ENCODE data around the gene BRSK2. TPM values are rescaled to one million over a fixed set of nuclear protein-coding genes. Genes with fewer than 3 reads are reported as not detected.

The BRSK2 gene
- total RNA-seq, 3 donors from 2014 or later, result 0.15 to 0.80 (median 0.66) TPM

DNA sequence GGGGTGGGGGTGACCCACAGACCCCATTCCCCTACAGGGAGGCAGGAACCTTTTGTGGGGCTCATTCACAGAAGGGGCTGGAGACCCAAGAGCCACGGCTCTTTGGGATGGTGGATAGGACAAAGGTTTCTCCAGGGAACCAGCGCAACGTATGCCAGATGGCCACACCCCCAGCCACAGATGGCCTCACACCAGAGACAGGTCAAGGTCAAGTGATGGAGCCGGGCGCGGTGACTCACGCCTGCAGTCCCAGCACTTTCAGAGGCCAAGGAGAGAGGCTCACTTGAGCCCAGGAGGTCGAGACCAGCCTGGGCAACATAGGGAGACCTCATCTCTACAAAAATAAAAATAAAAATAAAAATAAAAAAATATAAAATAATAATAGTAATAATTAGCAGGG is 17.1 kb upstream of the BRSK2 start:
- intact Hi-C loops (cut with DNase I; ENCODE audit: low total_unique reads), result no loop called here
- Histone ChIP-seq H3K4me1 (no peaks in the 10 kb centered on the region), H3K4me3 (no peak overlapping the region), H3K27me3 (peaks cover 0 to 22% of the 10 kb centered on the region in 2 donors), H3K9me3 (no peaks in the 10 kb centered on the region), H3K27ac (no peak overlapping the region), H3K36me3 (no peaks in the 10 kb centered on the region)
- TF ChIP-seq, protein P1, sequence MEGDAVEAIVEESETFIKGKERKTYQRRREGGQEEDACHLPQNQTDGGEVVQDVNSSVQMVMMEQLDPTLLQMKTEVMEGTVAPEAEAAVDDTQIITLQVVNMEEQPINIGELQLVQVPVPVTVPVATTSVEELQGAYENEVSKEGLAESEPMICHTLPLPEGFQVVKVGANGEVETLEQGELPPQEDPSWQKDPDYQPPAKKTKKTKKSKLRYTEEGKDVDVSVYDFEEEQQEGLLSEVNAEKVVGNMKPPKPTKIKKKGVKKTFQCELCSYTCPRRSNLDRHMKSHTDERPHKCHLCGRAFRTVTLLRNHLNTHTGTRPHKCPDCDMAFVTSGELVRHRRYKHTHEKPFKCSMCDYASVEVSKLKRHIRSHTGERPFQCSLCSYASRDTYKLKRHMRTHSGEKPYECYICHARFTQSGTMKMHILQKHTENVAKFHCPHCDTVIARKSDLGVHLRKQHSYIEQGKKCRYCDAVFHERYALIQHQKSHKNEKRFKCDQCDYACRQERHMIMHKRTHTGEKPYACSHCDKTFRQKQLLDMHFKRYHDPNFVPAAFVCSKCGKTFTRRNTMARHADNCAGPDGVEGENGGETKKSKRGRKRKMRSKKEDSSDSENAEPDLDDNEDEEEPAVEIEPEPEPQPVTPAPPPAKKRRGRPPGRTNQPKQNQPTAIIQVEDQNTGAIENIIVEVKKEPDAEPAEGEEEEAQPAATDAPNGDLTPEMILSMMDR (IDR thresholded peaks at IDR 0.05), result no peak
- no peak for TF ChIP-seq POLR2A (IDR thresholded peaks at IDR 0.05)
- TF ChIP-seq POLR2AphosphoS5 (IDR thresholded peaks at IDR 0.05), result no peak
- no peak for DNase-seq (ENCODE audit: low spot score in 2 of 2)

DNA sequence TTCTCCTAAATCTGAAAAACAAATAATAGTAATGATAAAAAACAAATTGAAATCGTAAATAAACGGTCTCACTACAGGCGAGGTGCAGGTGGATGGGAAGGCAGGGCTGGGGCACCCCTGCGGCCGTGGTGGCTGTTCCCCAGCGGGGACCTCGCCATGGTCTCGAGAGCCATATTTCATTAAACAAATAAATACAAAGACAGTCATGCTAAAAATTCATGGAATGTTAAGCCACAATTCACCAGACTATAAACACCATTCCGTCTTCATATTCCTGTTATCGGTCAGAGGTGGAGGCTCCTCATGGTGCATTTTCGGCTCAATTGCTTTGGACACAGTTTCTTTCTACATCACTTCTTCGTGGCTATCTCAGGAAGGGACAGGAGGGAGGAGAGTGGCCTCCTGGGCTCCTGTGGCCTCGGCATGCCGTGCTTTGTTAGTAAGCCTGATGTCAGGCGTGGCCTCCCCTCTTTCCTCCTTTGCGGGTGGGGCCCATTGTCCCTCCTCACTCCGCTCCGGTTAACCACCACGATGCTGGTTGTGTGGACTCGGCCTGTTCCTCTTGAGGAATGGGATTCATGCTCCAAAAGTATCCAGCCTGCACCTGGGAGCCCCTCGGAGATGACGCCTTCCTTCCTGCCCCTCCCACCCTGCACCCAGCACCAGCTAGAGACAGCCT is 16.1 kb upstream of the BRSK2 start:
- H3K9me3 ChIP-seq, result no peaks in the 10 kb centered on the region
- TF ChIP-seq, protein P1 (IDR thresholded peaks at IDR 0.05), result no peak
- TF ChIP-seq POLR2A (IDR thresholded peaks at IDR 0.05) (no peak), POLR2AphosphoS5 (IDR thresholded peaks at IDR 0.05) (no peak)
- intact Hi-C loops (cut with DNase I; ENCODE audit: low total_unique reads), result no loop called here
- H3K4me3 ChIP-seq, result no peak overlapping the region
- peaks cover 0 to 22% of the 10 kb centered on the region in 2 donors for H3K27me3 ChIP-seq
- H3K4me1 ChIP-seq, result no peaks in the 10 kb centered on the region
- H3K27ac ChIP-seq, result no peak overlapping the region
- DNase-seq (ENCODE audit: low spot score in 2 of 2), result no peak
- no peaks in the 10 kb centered on the region for H3K36me3 ChIP-seq

DNA sequence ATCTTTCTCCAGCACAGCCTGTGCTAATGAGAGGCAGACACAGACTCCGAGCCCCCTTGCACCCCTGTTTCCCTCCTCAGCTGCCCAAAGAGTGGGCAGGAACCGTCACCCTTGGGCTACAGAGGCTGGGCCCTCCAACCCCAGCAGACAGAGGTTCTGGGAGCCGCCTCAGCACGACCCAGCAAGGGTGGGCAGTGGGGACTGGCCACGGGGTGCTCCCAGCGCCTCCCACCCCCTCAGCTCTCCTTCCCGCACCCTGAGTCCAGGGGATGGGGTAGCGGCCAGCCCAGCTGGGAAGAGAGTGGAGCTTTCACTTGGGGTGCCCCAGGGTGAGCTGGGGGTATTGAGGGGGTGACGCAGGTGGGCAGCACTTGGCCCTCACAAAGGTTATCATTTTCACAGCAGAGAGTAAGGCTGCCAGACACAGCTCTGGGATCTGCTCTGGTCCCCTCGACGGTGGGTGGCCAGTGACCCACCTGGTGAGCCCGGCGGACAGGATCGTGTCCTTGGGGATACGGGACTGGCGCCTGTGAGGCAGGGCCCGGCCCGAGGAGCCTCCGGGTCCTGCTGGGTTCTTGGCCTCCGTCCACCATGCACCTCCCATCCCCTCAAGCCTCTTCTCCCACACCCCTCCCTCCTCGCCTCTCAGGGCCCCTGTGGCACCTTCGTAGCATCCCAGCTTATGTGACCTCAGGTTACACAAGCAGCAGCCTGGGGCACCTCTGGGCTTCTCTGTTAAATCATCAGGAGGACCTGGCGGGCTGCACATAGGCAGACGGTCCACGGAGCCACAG is 14.4 kb upstream of the BRSK2 start:
- H3K9me3 ChIP-seq, result no peaks in the 10 kb centered on the region
- H3K27ac ChIP-seq, result no peak overlapping the region
- no peak overlapping the region for H3K4me3 ChIP-seq
- DNase-seq (ENCODE audit: low spot score in 2 of 2), result no peak
- TF ChIP-seq POLR2A (IDR thresholded peaks at IDR 0.05) (no peak), POLR2AphosphoS5 (IDR thresholded peaks at IDR 0.05) (no peak)
- TF ChIP-seq, protein P1 (IDR thresholded peaks at IDR 0.05), result no peak
- intact Hi-C loops (cut with DNase I; ENCODE audit: low total_unique reads), result no loop called here
- H3K27me3 ChIP-seq, result peaks cover 0 to 8% of the 10 kb centered on the region in 2 donors
- no peaks in the 10 kb centered on the region for H3K4me1 ChIP-seq
- H3K36me3 ChIP-seq, result no peaks in the 10 kb centered on the region

GRCh38 chr11:1375955-1376258 is 13.8 kb upstream of the BRSK2 start:
- Histone ChIP-seq H3K27ac (no peak overlapping the region), H3K4me1 (no peaks in the 10 kb centered on the region), H3K9me3 (no peaks in the 10 kb centered on the region), H3K36me3 (no peaks in the 10 kb centered on the region), H3K27me3 (peaks cover 0 to 2% of the 10 kb centered on the region in 2 donors), H3K4me3 (no peak overlapping the region)
- TF ChIP-seq, protein P1 (IDR thresholded peaks at IDR 0.05), result no peak
- TF ChIP-seq POLR2AphosphoS5 (IDR thresholded peaks at IDR 0.05), result no peak
- no peak for TF ChIP-seq POLR2A (IDR thresholded peaks at IDR 0.05)
- DNase-seq (ENCODE audit: low spot score in 2 of 2), result no peak
- intact Hi-C loops (cut with DNase I; ENCODE audit: low total_unique reads), result no loop called here

- TF ChIP-seq POLR2AphosphoS5 (IDR thresholded peaks at IDR 0.05), result no peak
- TF ChIP-seq POLR2A (IDR thresholded peaks at IDR 0.05), result no peak
- TF ChIP-seq, protein P1 (IDR thresholded peaks at IDR 0.05), result no peak
- H3K4me3 ChIP-seq, result no peak overlapping the region
- no peaks in the 10 kb centered on the region for H3K27me3 ChIP-seq
- no peak for DNase-seq (ENCODE audit: low spot score in 2 of 2)
- no peaks in the 10 kb centered on the region for H3K4me1 ChIP-seq
- intact Hi-C loops (cut with DNase I; ENCODE audit: low total_unique reads), result no loop called here
- H3K27ac ChIP-seq, result no peak overlapping the region
- H3K36me3 ChIP-seq, result no peaks in the 10 kb centered on the region
- H3K9me3 ChIP-seq, result no peaks in the 10 kb centered on the region
Measured at GRCh38 chr11:1377231-1377780, 12.4 kb upstream of the BRSK2 start.

Measured in breast epithelium (tissue), 4 donors.